Right lobe of liver (tissue), 6 donors: ENCODE measurements around the gene RAB8A. TPM values are rescaled to one million over a fixed set of nuclear protein-coding genes. Genes with fewer than 3 reads are reported as not detected.

ENCODE experiments used
- ATAC-seq, 4 donors: fragments of 200-7000 bp; cut with Tn5 transposase; one replicate each; pipeline ENCODE4 v1.9.1; 2020; ENCODE audit warnings: mild to moderate bottlenecking in 4 of 4, moderate library complexity in 4 of 4
- DNase-seq, 3 donors: peaks; one replicate each; pipeline ENCODE4 v3.0.0-alpha.2; 2020
- H3K27ac ChIP-seq, 3 donors: fragments of 200-600 bp; one replicate each; pipeline ENCODE4 v1.8.0; 2022
- H3K27me3 ChIP-seq, 2 donors: fragments of 200-600 bp; one replicate each; pipeline ENCODE4 v1.8.0; 2022
- H3K36me3 ChIP-seq, 4 donors: fragments of 200-600 bp; sonication (generic) in 1 of 4; one replicate each; pipeline versions ENCODE4 v1.5.1 to v1.8.0; 2017 to 2022; ENCODE audit warnings: control low read depth in 1 of 4
- H3K4me1 ChIP-seq, 4 donors: fragments of 200-600 bp; sonication (generic) in 1 of 4; one replicate each; pipeline versions ENCODE4 v1.5.1 to v1.8.0; 2017 to 2022; ENCODE audit warnings: control low read depth in 1 of 4
- H3K4me3 ChIP-seq, 3 donors: fragments of 200-600 bp; one replicate each; pipeline ENCODE4 v1.8.0; 2022
- H3K9me3 ChIP-seq, 4 donors: fragments of 200-600 bp; sonication (generic) in 1 of 4; one replicate each; pipeline versions ENCODE4 v1.5.1 to v1.8.0; 2017 to 2022; ENCODE audit warnings: control low read depth in 1 of 4
- CTCF ChIP-seq, 4 donors: fragments of 200-600 bp in 3 of 4; fragments of 450-650 bp in 1 of 4; IDR thresholded peaks; one replicate each; pipeline versions ENCODE4 v1.5.1 to v1.8.0; 2016 to 2022; ENCODE audit warnings: antibody characterized with exemption in 4 of 4, mild to moderate bottlenecking in 2 of 4
- POLR2A ChIP-seq: fragments of 450-650 bp; IDR thresholded peaks from one replicate; pipeline ENCODE4 v1.6.1; 2017; ENCODE audit warnings: antibody characterized with exemption, mild to moderate bottlenecking
- WGBS: methylation state at CpG from one replicate; pipeline ENCODE4 v1.1.6; 2018; ENCODE audit warnings: low coverage, low lambda C conversion rate; ENCODE audit not compliant: insufficient coverage; ENCODE audit errors: missing lambda C conversion rate; 5-methylcytosine and 5-hydroxymethylcytosine counted together
- intact Hi-C, 2 donors: fragments of 100-400 bp; cut with DNase I; formaldehyde crosslinking; loops; one replicate each; pipeline versions ENCODE4 v1.11.2 to v1.14.1; 2022
- total RNA-seq, 6 experiments: library from RNA; depleted of rRNA in 2 of 6; stranded (reverse); fragments of >200 nt in 2 of 6; fragmentation: NEBNext Ultra II Directional in 3 of 6; extraction: Animal tissue kit (Norgen Biotek cat#: 25700) in 3 of 6; gene quantifications; one replicate each; pipeline versions ENCODE4 v1.1.0 to v1.2.4, GENCODE V29; 2016 to 2023
- donor health status: DM: no; HTN: yes; CAD: no.
- donor health status: DM: no; HTN: no; CAD: no.
- donor health status: DM: no; HTN: no; CAD: no.
- donor health status: DM: no; HTN: yes; CAD: no.
- donor health status: DM: no; HTN: yes; CAD: no.

RAB8A gene
- total RNA-seq, 6 experiments from 2014 or later, result 59.5 to 88.4 (median 72.5) TPM

DNA sequence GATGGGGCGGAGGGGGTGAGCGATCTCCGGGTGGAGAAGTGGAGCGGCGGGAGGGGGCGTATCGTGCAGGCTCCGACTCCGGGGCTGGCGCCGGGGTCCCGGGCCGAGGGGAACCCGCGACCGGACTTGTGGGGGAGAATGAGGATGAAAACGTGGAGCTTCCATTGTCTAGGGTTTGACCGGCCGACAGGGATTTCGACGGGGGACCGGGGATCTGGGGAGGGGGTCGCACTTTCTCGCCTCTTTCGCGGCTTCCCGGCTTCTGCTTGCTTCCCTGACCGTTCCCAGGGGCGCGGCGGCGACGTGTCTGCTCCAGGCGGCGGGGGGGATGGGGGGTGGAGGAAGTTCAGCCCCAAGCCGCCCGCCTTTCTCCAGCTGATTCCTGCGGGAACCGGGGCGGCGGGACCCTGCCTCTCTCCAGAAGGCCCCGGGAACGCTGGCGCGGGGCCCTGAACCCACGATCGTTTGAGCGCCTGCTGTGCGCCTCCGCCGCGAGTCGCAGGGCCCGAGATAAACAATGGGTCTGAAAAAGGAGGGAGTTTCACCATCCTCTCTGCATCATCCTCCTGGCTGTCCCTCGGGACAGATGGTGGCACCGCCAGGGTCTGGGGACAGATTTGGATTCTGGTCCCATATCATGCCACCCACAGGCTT, 34.6 kb upstream of the RAB8A start:
- DNase-seq (peak in 1 of 3 donors; percentile 61), ATAC-seq (peak in 1 of 4 donors; percentile 6)
- peaks cover 0 to 13% (median 0%) of the 10 kb centered on the region in 4 donors for H3K4me1 ChIP-seq
- H3K9me3 ChIP-seq, result no peaks in the 10 kb centered on the region
- WGBS, result 1% methylated on average over 15 of the region's 56 CpGs
- peak overlapping the region; percentile 59 to 64 (median 59) for H3K4me3 ChIP-seq
- H3K27me3 ChIP-seq, result no peaks in the 10 kb centered on the region
- H3K36me3 ChIP-seq, result no peaks in the 10 kb centered on the region
- TF ChIP-seq POLR2A (no peak), CTCF (IDR thresholded peaks at IDR 0.05) (no peak)
- H3K27ac ChIP-seq, result peak overlapping the region; percentile 92 to 96 (median 93)
- intact Hi-C loops, result no loop called here

- Histone ChIP-seq H3K27ac (peak overlapping the region; percentile 92 to 96 (median 93)), H3K27me3 (no peaks in the 10 kb centered on the region), H3K4me3 (peak overlapping the region; percentile 59 to 64 (median 59)), H3K4me1 (peaks cover 0 to 13% (median 0%) of the 10 kb centered on the region in 4 donors), H3K9me3 (no peaks in the 10 kb centered on the region), H3K36me3 (no peaks in the 10 kb centered on the region)
- ATAC-seq, result no peak
- intact Hi-C loops, result no loop called here
- no peak for DNase-seq
- no peak for TF ChIP-seq POLR2A
- no peak for TF ChIP-seq CTCF (IDR thresholded peaks at IDR 0.05)
- WGBS, result 60% methylated on average over 16 of the region's 16 CpGs
Measured at GRCh38 chr19:16077984-16078758, 33.5 kb upstream of the RAB8A start.

- peaks cover 0 to 3% (median under 1%) of the 10 kb centered on the region in 4 donors for H3K36me3 ChIP-seq
- peak overlapping the region; percentile 92 to 96 (median 93) for H3K27ac ChIP-seq
- H3K4me1 ChIP-seq, result peaks cover 0 to 13% (median 0%) of the 10 kb centered on the region in 4 donors
- H3K9me3 ChIP-seq, result no peaks in the 10 kb centered on the region
- H3K4me3 ChIP-seq, result peak overlapping the region in 1 of 3 donors; percentile 59
- no peaks in the 10 kb centered on the region for H3K27me3 ChIP-seq
- no peak for TF ChIP-seq CTCF (IDR thresholded peaks at IDR 0.05)
- peak; percentile 53 for TF ChIP-seq POLR2A
- DNase-seq, result peak in 1 of 3 donors; percentile 43
- WGBS, result 10% methylated on average over 17 of the region's 17 CpGs
- ATAC-seq, result peak; percentile 44 to 56 (median 51)
- intact Hi-C loops, result no loop called here
Measured at GRCh38 chr19:16078759-16079707, 32.7 kb upstream of the RAB8A start.

- Histone ChIP-seq H3K36me3 (peaks cover 0 to 26% (median 9%) of the 10 kb centered on the region in 4 donors), H3K27me3 (no peaks in the 10 kb centered on the region), H3K4me1 (peaks cover 0 to 9% (median 0%) of the 10 kb centered on the region in 4 donors), H3K9me3 (no peaks in the 10 kb centered on the region), H3K4me3 (no peak overlapping the region), H3K27ac (no peak overlapping the region)
- no peak for ATAC-seq
- TF ChIP-seq CTCF (IDR thresholded peaks at IDR 0.05) (no peak), POLR2A (no peak)
- no peak for DNase-seq
- intact Hi-C loops, result no loop called here
- WGBS, result 81% methylated on average over 8 of the region's 11 CpGs
Measured at GRCh38 chr19:16084067-16084685, 27.5 kb upstream of the RAB8A start.
